WTC11 (cell line): ENCODE results near the gene ZNF605. TPM values are rescaled to one million over a fixed set of nuclear protein-coding genes. Genes with fewer than 3 reads are reported as not detected.
A peak's percentile ranks its signal among the peaks of the same experiment; 100 is the strongest.

Experiments
- AFF4 ChIP-seq: sonication (generic); formaldehyde crosslinking; IDR thresholded peaks from 2 replicates; pipeline ENCODE4 v1.8.1; 2023; ENCODE audit warnings: mild to moderate bottlenecking, missing genetic modification reagents, borderline replicate concordance
- AR ChIP-seq: fragments of 250-450 bp; sonication (Bioruptor Pico); IDR thresholded peaks from 2 replicates; pipeline ENCODE4 v1.9.0; 2021; ENCODE audit warnings: mild to moderate bottlenecking
- ATF2 ChIP-seq: sonication (generic); formaldehyde crosslinking; IDR thresholded peaks from 2 replicates; pipeline ENCODE4 v1.8.1; 2022; ENCODE audit warnings: low read depth, missing genetic modification reagents, borderline replicate concordance
- ATF6 ChIP-seq: sonication (generic); formaldehyde crosslinking; IDR thresholded peaks from 2 replicates; pipeline ENCODE4 v1.8.1; 2023; ENCODE audit warnings: mild to moderate bottlenecking, missing genetic modification reagents
- E2F1 ChIP-seq: sonication (generic); formaldehyde crosslinking; IDR thresholded peaks from 2 replicates; pipeline ENCODE4 v1.8.0; 2022; ENCODE audit warnings: mild to moderate bottlenecking, missing genetic modification reagents
- ETV6 ChIP-seq: sonication (generic); formaldehyde crosslinking; IDR thresholded peaks from 2 replicates; pipeline ENCODE4 v1.8.1; 2022; ENCODE audit warnings: mild to moderate bottlenecking, missing genetic modification reagents
- FOXJ3 ChIP-seq: sonication (generic); formaldehyde crosslinking; IDR thresholded peaks from 2 replicates; pipeline ENCODE4 v1.9.0; 2021; ENCODE audit warnings: missing genetic modification reagents, mild to moderate bottlenecking, borderline replicate concordance
- GRHL2 ChIP-seq: fragments of 250-450 bp; sonication (Bioruptor Pico); IDR thresholded peaks from 2 replicates; pipeline ENCODE4 v1.8.0; 2022; ENCODE audit warnings: mild to moderate bottlenecking, moderate library complexity; ENCODE audit not compliant: insufficient replicate concordance, severe bottlenecking
- NR3C1 ChIP-seq: sonication (generic); formaldehyde crosslinking; conservative IDR thresholded peaks from 2 replicates; pipeline ENCODE4 v1.8.1; 2023; ENCODE audit warnings: low read depth, mild to moderate bottlenecking, missing genetic modification reagents
- RELA ChIP-seq: sonication (generic); formaldehyde crosslinking; IDR thresholded peaks from 2 replicates; pipeline ENCODE4 v1.8.1; 2022; ENCODE audit warnings: missing genetic modification reagents, mild to moderate bottlenecking, borderline replicate concordance
- RORB ChIP-seq: fragments of 250-450 bp; sonication (Bioruptor Pico); IDR thresholded peaks from 2 replicates; pipeline ENCODE4 v1.9.0; 2021; ENCODE audit warnings: mild to moderate bottlenecking
- STAT6 ChIP-seq: sonication (generic); formaldehyde crosslinking; conservative IDR thresholded peaks from 2 replicates; pipeline ENCODE4 v1.8.1; 2023; ENCODE audit warnings: mild to moderate bottlenecking, low read depth, missing genetic modification reagents, moderate library complexity
- USF2 ChIP-seq: sonication (generic); formaldehyde crosslinking; IDR thresholded peaks from 2 replicates; pipeline ENCODE4 v1.8.1; 2023; ENCODE audit warnings: mild to moderate bottlenecking, missing genetic modification reagents, moderate library complexity
- ZNF219 ChIP-seq: sonication (generic); formaldehyde crosslinking; IDR thresholded peaks from 2 replicates; pipeline ENCODE4 v1.8.0; 2023; ENCODE audit warnings: missing genetic modification reagents, mild to moderate bottlenecking, borderline replicate concordance
- ZNF263 ChIP-seq: sonication (generic); formaldehyde crosslinking; IDR thresholded peaks from 2 replicates; pipeline ENCODE4 v1.8.1; 2022; ENCODE audit warnings: low read depth, mild to moderate bottlenecking, moderate library complexity, missing genetic modification reagents
- ZNF317 ChIP-seq: sonication (generic); formaldehyde crosslinking; IDR thresholded peaks from 2 replicates; pipeline ENCODE4 v1.8.1; 2023; ENCODE audit warnings: low read depth, mild to moderate bottlenecking, moderate library complexity, missing genetic modification reagents, borderline replicate concordance
- ZNF396 ChIP-seq: fragments of 250-450 bp; sonication (Bioruptor Pico); IDR thresholded peaks from 2 replicates; pipeline ENCODE4 v1.8.0; 2021; ENCODE audit warnings: mild to moderate bottlenecking, moderate library complexity, borderline replicate concordance
- ZNF425 ChIP-seq: fragments of 250-450 bp; sonication (Bioruptor Pico); conservative IDR thresholded peaks from 2 replicates; pipeline ENCODE4 v1.9.0; 2021; ENCODE audit warnings: mild to moderate bottlenecking
- ZNF671 ChIP-seq: fragments of 250-450 bp; sonication (Bioruptor Pico); IDR thresholded peaks from 2 replicates; pipeline ENCODE4 v1.8.0; 2021; ENCODE audit warnings: mild to moderate bottlenecking
- total RNA-seq: library from RNA; stranded (reverse); gene quantifications from 3 replicates; pipeline ENCODE4 v1.2.3, GENCODE V29; 2021

ZNF605 gene
- total RNA-seq, 1 experiment from 2014 or later = 21.1 TPM

GRCh38 chr12:132908145-132909029, 47.7 kb downstream of the ZNF605 start (continued):
- TF ChIP-seq RELA (CRISPR knock-in tag) (no peak), ZNF263 (CRISPR knock-in tag) (no peak), ETV6 (no peak), ZNF396 (CRISPR knock-in tag) (no peak), USF2 (CRISPR knock-in tag) (no peak; the same call in 1 of the 2 replicates), NR3C1 (0 out of 2 replicates have a peak, but pooled peaks have one; percentile 62), ATF6 (CRISPR knock-in tag) (no peak), FOXJ3 (CRISPR knock-in tag) (no peak), ATF2 (no peak), RORB (CRISPR knock-in tag) (no peak), ZNF317 (CRISPR knock-in tag) (no peak), AFF4 (CRISPR knock-in tag) (no peak), STAT6 (CRISPR knock-in tag) (no peak), E2F1 (CRISPR knock-in tag) (no peak), AR (no peak), ZNF219 (CRISPR knock-in tag) (no peak), ZNF425 (CRISPR knock-in tag) (no peak), ZNF671 (CRISPR knock-in tag) (no peak), GRHL2 (CRISPR knock-in tag) (no peak)
